ENCODE measurements around the gene PSENEN.

GRCh38 chr19:35717665-35718344 is 27.6 kb upstream of the PSENEN start, which contains the start of gene KMT2B:
- TF ChIP-seq, protein P1, sequence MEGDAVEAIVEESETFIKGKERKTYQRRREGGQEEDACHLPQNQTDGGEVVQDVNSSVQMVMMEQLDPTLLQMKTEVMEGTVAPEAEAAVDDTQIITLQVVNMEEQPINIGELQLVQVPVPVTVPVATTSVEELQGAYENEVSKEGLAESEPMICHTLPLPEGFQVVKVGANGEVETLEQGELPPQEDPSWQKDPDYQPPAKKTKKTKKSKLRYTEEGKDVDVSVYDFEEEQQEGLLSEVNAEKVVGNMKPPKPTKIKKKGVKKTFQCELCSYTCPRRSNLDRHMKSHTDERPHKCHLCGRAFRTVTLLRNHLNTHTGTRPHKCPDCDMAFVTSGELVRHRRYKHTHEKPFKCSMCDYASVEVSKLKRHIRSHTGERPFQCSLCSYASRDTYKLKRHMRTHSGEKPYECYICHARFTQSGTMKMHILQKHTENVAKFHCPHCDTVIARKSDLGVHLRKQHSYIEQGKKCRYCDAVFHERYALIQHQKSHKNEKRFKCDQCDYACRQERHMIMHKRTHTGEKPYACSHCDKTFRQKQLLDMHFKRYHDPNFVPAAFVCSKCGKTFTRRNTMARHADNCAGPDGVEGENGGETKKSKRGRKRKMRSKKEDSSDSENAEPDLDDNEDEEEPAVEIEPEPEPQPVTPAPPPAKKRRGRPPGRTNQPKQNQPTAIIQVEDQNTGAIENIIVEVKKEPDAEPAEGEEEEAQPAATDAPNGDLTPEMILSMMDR (IDR thresholded peaks at IDR 0.05; ENCODE audit: insufficient read depth, low read length, poor library complexity, severe bottlenecking): no peak
- TF ChIP-seq EZH2phosphoT487 (conservative IDR thresholded peaks at IDR 0.05; ENCODE audit: low read length): no peak
